Panc1 (cell line): Measurements from ENCODE around the gene PACSIN1. TPM values are rescaled to one million over a fixed set of nuclear protein-coding genes. Genes with fewer than 3 reads are reported as not detected.

Experiments
- ATAC-seq: fragments of 200-7000 bp; cut with Tn5 transposase; 2 replicates; pipeline ENCODE4 v1.9.1; 2020; ENCODE audit warnings: mild to moderate bottlenecking, moderate library complexity
- BruUV-seq: library from RNA; stranded (reverse); fragments of 400-500 nt; replicated peaks from 2 replicates; lab custom pipeline; 2021; lab: Mats Ljungman, UMichigan
- CTCF ChIA-PET: fragments of 300-600 bp; sonication (Branson Sonifier 250); formaldehyde crosslinking; loops from one replicate; lab custom pipeline; 2022; ENCODE audit warnings: antibody characterized with exemption; lab: Charles Lee
- POLR2A ChIA-PET: fragments of 300-600 bp; sonication (Branson Sonifier 250); formaldehyde crosslinking; loops from one replicate; lab custom pipeline; 2022; ENCODE audit warnings: antibody characterized with exemption; lab: Charles Lee
- DNase-seq: peaks from one replicate; pipeline ENCODE4 v3.0.0-alpha.2; 2010; ENCODE audit warnings: low read depth, low spot score
- H3K27ac ChIP-seq: 2 replicates; pipeline ENCODE4 v1.5.1; 2011; ENCODE audit warnings: mild to moderate bottlenecking, low read length, inconsistent platforms
- H3K27me3 ChIP-seq: fragments of 200-500 bp; sonication (Bioruptor generic); 2 replicates; pipeline ENCODE4 v1.6.0; 2014; ENCODE audit warnings: low read length, inconsistent platforms; ENCODE audit not compliant: control insufficient read depth, insufficient read depth
- H3K36me3 ChIP-seq: fragments of 200-500 bp; sonication (Bioruptor generic); 2 replicates; pipeline ENCODE4 v1.5.1; 2014; ENCODE audit warnings: inconsistent platforms, mild to moderate bottlenecking, low read length, moderate library complexity; ENCODE audit not compliant: control insufficient read depth, insufficient read depth
- H3K4me1 ChIP-seq: 2 replicates; pipeline ENCODE4 v1.5.1; 2011; ENCODE audit warnings: inconsistent platforms, mild to moderate bottlenecking, low read length, moderate library complexity; ENCODE audit not compliant: control insufficient read depth, insufficient read depth
- H3K4me3 ChIP-seq, 2 experiments: 2 replicates each; pipeline ENCODE4 v1.5.1; 2011 to 2012; ENCODE audit warnings: low read depth in 2 of 2, low read length in 2 of 2, mild to moderate bottlenecking in 2 of 2, inconsistent platforms in 1 of 2, moderate library complexity in 1 of 2
- H3K9me3 ChIP-seq: fragments of 200-500 bp; sonication (Bioruptor generic); 2 replicates; pipeline ENCODE4 v1.5.1; 2014; ENCODE audit warnings: low read depth, mild to moderate bottlenecking, inconsistent platforms, low read length, moderate library complexity; ENCODE audit not compliant: control insufficient read depth, insufficient read depth
- POLR2AphosphoS5 ChIP-seq: IDR thresholded peaks from 2 replicates; pipeline ENCODE4 v1.6.1; 2012; ENCODE audit warnings: mild to moderate bottlenecking, low read depth, low read length, moderate library complexity
- SIN3A ChIP-seq: IDR thresholded peaks from 2 replicates; pipeline ENCODE4 v1.6.1; 2012; ENCODE audit warnings: low read depth, mild to moderate bottlenecking, low read length, moderate library complexity, borderline replicate concordance; ENCODE audit not compliant: insufficient read depth
- TCF7L2 ChIP-seq: IDR thresholded peaks from 2 replicates; pipeline ENCODE4 v1.6.1; 2011; ENCODE audit warnings: mild to moderate bottlenecking, low read depth, low read length, inconsistent platforms
- in situ Hi-C: cut with HindIII; loops from 2 replicates; pipeline ENCODE4 v1.10.0; 2016; ENCODE audit warnings: low sequenced_read_pairs, low pct_unique_long_range_greater_than_20kb
- intact Hi-C: fragments of 100-400 bp; cut with micrococcal nuclease; formaldehyde crosslinking; loops from one replicate; pipeline ENCODE4 v1.10.0; 2022; ENCODE audit not compliant: unreplicated experiment
- total RNA-seq: library from RNA; stranded (reverse); gene quantifications from one replicate; pipeline ENCODE4 v1.2.1, GENCODE V29; 2021; ENCODE audit not compliant: unreplicated experiment
- TF ChIP-seq, protein P1 (sequence below): fragments of 450-650 bp; IDR thresholded peaks from 2 replicates; pipeline ENCODE4 v1.5.1; 2017; ENCODE audit warnings: mild to moderate bottlenecking
- TF ChIP-seq, protein P2 (sequence below), 2 experiments: IDR thresholded peaks; 2 replicates each; pipeline ENCODE4 v1.6.1; 2011 to 2012; ENCODE audit warnings: low read depth in 2 of 2, control low read depth in 1 of 2, low read length in 1 of 2, mild to moderate bottlenecking in 1 of 2, moderate library complexity in 1 of 2; ENCODE audit not compliant: insufficient read depth in 1 of 2

Gene PACSIN1
- total RNA-seq, 1 experiment from 2014 or later: 0.18 TPM

GRCh38 chr6:34460796-34461507 is 4.9 kb upstream of the PACSIN1 start:
- no TSS peak for BruUV-seq
- Histone ChIP-seq H3K4me3 (no peak overlapping the region), H3K36me3 (no peaks in the 10 kb centered on the region), H3K27ac (no peak overlapping the region), H3K9me3 (no peaks in the 10 kb centered on the region), H3K4me1 (no peaks in the 10 kb centered on the region), H3K27me3 (no peaks in the 10 kb centered on the region)
- intact Hi-C loops: loop anchor here (5.0 kb wide), 1 partner anchor 146 kb away; no protein-coding TSS in a partner anchor
- POLR2A ChIA-PET: no interaction called here
- DNase-seq: no peak
- TF ChIP-seq POLR2AphosphoS5 (no peak), SIN3A (no peak)
- TF ChIP-seq, protein P1, sequence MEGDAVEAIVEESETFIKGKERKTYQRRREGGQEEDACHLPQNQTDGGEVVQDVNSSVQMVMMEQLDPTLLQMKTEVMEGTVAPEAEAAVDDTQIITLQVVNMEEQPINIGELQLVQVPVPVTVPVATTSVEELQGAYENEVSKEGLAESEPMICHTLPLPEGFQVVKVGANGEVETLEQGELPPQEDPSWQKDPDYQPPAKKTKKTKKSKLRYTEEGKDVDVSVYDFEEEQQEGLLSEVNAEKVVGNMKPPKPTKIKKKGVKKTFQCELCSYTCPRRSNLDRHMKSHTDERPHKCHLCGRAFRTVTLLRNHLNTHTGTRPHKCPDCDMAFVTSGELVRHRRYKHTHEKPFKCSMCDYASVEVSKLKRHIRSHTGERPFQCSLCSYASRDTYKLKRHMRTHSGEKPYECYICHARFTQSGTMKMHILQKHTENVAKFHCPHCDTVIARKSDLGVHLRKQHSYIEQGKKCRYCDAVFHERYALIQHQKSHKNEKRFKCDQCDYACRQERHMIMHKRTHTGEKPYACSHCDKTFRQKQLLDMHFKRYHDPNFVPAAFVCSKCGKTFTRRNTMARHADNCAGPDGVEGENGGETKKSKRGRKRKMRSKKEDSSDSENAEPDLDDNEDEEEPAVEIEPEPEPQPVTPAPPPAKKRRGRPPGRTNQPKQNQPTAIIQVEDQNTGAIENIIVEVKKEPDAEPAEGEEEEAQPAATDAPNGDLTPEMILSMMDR: no peak
- TF ChIP-seq, protein P2, sequence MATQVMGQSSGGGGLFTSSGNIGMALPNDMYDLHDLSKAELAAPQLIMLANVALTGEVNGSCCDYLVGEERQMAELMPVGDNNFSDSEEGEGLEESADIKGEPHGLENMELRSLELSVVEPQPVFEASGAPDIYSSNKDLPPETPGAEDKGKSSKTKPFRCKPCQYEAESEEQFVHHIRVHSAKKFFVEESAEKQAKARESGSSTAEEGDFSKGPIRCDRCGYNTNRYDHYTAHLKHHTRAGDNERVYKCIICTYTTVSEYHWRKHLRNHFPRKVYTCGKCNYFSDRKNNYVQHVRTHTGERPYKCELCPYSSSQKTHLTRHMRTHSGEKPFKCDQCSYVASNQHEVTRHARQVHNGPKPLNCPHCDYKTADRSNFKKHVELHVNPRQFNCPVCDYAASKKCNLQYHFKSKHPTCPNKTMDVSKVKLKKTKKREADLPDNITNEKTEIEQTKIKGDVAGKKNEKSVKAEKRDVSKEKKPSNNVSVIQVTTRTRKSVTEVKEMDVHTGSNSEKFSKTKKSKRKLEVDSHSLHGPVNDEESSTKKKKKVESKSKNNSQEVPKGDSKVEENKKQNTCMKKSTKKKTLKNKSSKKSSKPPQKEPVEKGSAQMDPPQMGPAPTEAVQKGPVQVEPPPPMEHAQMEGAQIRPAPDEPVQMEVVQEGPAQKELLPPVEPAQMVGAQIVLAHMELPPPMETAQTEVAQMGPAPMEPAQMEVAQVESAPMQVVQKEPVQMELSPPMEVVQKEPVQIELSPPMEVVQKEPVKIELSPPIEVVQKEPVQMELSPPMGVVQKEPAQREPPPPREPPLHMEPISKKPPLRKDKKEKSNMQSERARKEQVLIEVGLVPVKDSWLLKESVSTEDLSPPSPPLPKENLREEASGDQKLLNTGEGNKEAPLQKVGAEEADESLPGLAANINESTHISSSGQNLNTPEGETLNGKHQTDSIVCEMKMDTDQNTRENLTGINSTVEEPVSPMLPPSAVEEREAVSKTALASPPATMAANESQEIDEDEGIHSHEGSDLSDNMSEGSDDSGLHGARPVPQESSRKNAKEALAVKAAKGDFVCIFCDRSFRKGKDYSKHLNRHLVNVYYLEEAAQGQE (IDR thresholded peaks at IDR 0.05; ENCODE audit: insufficient read depth in 1 of 2, low read depth in 2 of 2, low read length in 1 of 2): no peak
- no peak for ATAC-seq
- in situ Hi-C loops: no loop called here
- CTCF ChIA-PET: interaction anchor here (0.7 to 3.6 kb wide), 4 partner anchors 117 to 150 kb away, joined by 3 to 19 read pairs (median 3); no protein-coding TSS in a partner anchor

DNA sequence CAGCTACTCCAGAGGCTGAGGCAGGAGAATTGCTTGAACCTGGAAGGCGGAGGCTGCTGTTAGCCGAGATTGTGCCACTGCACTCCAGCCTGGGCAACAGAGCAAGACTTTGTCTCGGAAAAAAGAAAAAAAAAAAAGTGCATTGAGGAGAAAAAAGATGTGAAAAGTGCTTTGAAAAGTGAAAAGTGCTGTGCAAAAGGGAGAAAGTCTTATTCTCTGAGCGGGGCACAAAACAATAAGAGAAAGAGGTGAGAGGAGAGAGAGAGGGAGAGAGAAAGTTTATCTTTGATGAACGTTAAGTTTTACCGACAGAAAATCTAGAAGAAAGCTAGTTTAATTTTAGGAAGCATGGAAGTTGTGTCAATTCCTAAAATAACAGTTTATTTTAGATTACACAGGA is 3.9 kb upstream of the PACSIN1 start:
- ATAC-seq: no peak
- H3K36me3 ChIP-seq: no peaks in the 10 kb centered on the region
- CTCF ChIA-PET: interaction anchor here (0.5 to 3.6 kb wide), 3 partner anchors 23 to 147 kb away, joined by 3 to 19 read pairs (median 4); no protein-coding TSS in a partner anchor
- H3K4me3 ChIP-seq: no peak overlapping the region
- intact Hi-C loops: loop anchor here (5.0 kb wide), 1 partner anchor 145 kb away; no protein-coding TSS in a partner anchor
- no peaks in the 10 kb centered on the region for H3K27me3 ChIP-seq
- no peak overlapping the region for H3K27ac ChIP-seq
- in situ Hi-C loops: no loop called here
- POLR2A ChIA-PET: no interaction called here
- no peaks in the 10 kb centered on the region for H3K4me1 ChIP-seq
- H3K9me3 ChIP-seq: no peaks in the 10 kb centered on the region
- TF ChIP-seq TCF7L2 (no peak), POLR2AphosphoS5 (no peak), SIN3A (no peak)
- TF ChIP-seq, protein P1: no peak
- TF ChIP-seq, protein P2 (IDR thresholded peaks at IDR 0.05; ENCODE audit: insufficient read depth in 1 of 2, low read depth in 2 of 2, low read length in 1 of 2): no peak
- no peak for DNase-seq
- BruUV-seq: no TSS peak
